Activated T-cell treated with anti-CD3 and anti-CD28 coated beads for 4 hours (primary cell): Measurements from ENCODE around the gene LITAF.

Source experiments
- DNase-seq: peaks from one replicate; pipeline ENCODE4 v3.0.0-alpha.2; 2020

Gene LITAF

GRCh38 chr16:11550791-11551498 is 35.8 kb downstream of the LITAF start:
- DNase-seq: no peak

- no peak for DNase-seq
Observed at GRCh38 chr16:11547118-11547916, 39.4 kb downstream of the LITAF start.

- DNase-seq: no peak
Observed at GRCh38 chr16:11546608-11547061, 40.1 kb downstream of the LITAF start.

DNA sequence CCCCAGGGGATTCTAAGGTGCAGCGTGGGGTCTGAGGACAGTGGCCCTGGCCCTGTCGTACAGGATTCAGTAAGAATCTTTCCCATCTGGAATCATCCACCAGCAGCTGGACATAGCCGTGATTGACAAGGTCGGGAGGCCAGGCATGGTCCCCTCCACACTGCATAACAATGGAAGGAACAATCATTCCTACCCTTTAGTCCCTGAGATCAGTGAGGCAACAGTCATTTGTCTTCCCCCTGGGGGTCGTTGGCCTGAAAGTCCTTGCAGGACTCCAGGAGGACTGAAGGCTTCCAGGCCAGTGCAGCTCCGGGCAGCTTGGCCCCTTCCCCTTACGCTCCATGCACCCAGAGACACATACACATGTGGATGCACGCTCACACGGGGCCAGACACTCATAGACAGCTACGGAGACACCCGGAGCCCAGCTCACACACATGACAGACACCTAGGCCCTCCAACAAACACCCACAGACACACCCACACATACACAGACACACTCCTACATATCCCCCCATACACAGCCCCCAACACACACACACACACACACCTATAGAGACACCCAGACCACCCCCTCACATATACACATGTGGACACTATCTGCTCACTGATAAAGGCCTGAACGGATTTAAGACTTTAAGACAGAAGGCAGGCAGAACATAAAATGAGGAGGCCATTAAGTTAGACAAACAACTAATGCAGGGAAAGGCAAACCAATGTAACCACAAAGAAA is 42.9 kb downstream of the LITAF start:
- no peak for DNase-seq

- DNase-seq: no peak
Observed at GRCh38 chr16:11542069-11542744, 44.5 kb downstream of the LITAF start.

- no peak for DNase-seq
Observed at GRCh38 chr16:11539641-11540050, 47.1 kb downstream of the LITAF start.

- no peak for DNase-seq
Observed at GRCh38 chr16:11538880-11539279, 47.8 kb downstream of the LITAF start.

- no peak for DNase-seq
Observed at GRCh38 chr16:11536104-11536866, 50.4 kb downstream of the LITAF start.

DNA sequence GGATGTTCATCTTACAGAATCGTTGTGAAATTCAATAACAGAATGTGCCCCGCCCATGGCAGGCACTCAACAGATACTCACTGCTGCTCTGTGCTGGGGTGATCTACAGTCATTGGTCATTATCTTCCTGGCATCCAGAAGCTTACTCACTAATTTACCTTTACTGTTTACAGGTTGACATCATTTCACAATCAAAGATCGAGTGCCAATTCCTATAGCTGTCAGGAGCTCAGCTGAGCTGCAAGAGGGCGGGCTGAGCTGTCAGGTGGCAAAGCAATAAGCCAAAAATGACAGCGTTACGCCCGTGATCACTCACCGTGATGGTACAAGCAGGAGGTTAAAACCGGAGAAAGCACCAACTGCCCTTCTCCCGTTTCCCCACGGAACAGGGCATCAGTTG is 51.2 kb downstream of the LITAF start:
- no peak for DNase-seq

DNA sequence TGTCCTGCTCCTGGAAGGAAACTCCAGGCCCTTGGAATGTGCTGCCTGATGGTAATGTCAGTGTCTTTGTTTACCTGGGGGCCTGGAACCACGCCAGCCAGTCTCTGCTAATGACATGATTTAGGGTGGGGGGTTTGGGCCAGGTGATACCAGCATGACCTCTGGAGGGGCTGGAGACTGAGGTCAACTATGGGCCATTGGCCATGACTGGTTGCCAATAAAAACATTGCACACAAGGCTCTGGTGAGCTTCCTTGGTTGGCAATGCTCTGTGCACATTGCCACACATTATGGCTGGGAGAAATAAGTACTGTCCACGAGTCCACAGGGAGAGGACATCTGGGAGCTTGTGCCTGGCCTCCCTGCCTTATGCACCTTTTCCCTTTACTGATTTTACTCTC is 52.5 kb downstream of the LITAF start:
- DNase-seq: no peak

DNA sequence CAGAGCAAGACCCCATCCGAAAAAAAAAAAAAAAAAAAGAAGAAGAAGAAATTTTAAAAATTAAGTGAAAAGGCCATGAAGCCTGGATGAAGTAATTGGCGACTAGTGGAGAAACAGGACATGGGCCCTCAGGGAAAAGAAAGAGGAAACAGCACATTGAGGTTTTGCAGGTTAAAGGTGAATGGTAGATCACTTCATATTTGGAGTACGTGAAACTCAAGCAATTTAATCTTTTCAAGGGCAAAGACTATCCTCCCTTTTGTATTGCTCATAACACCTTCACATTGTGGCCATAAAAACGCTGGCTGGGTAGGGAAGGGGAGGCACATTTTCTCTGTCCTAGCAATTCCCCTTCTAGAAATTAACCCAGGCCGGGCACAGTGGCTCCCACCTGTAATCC is 53.1 kb downstream of the LITAF start:
- no peak for DNase-seq

DNA sequence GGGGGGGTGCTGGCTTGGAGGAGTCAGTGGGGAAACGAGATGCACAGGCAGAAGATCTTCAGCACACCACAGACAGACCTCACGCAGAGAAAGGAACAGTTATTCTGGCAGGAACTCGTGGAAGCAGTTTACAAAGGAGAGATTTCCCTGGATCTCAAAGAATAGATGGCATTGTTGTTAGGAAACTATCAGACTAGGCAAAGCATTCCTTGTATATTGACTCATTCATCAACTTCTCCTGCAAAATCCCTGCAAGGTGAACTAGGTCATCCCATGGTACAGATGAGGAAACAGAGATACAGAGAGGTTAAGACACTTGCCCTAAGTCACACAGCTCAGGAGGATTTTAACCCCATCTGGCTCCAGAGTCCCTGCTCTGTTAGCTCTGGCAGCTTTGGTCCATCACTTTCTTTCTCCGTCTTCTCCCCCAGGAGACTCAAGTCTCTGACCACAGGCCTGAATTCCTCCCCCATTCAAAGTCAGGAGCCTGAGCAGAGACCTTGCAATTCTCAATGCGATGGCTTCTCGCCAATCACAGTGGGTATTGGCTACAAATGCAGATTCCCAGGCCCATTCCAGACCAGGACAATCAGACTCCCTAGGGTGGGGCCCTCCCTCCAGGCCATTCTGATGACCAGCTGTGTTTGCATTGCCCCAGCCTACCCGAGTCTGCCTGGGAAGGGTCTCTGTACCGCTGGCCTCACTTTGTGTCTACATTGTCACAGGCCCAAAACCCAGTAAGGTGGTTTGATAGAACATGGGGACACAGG is 56.4 kb downstream of the LITAF start:
- DNase-seq: no peak

DNA sequence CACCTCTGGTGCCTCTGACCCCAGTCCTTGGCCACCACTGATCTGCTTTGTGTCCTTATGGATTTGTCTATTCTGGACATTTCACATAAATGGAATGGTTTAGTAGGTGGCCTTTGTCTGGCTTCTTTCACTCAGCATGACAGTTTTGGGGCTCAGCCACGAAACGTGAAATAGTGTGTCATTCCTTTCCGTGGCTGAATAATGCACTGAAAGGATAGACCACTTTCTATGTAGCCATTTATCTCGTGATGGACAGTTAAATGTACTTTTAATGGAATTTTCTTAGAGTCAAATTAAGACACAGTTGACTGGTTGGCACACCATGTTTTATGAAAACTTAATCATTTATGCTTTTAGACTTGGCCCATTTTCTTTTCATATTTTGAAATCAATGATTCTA is 57.4 kb downstream of the LITAF start:
- DNase-seq: no peak

DNA sequence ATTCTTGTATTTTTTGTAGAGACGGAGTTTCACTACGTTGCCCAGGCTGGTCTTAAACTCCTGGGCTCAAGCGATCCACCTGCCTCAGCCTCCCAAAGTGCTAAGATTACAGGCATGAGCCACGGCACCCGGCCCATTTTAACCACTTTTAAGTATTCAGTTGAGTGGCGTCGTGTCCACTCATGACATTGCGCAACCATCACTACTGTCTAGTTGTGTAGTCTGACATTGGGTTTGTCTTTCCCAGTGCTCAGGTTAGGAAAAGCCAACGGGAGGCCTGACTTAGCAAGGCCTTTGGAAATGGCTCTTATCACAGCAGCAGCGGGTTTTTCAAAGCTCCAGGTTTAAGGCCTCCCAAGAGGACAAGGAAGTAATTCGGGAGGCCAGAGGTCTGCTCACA is 58.7 kb downstream of the LITAF start:
- no peak for DNase-seq

GRCh38 chr16:11526655-11527350 is 59.9 kb downstream of the LITAF start:
- no peak for DNase-seq

DNA sequence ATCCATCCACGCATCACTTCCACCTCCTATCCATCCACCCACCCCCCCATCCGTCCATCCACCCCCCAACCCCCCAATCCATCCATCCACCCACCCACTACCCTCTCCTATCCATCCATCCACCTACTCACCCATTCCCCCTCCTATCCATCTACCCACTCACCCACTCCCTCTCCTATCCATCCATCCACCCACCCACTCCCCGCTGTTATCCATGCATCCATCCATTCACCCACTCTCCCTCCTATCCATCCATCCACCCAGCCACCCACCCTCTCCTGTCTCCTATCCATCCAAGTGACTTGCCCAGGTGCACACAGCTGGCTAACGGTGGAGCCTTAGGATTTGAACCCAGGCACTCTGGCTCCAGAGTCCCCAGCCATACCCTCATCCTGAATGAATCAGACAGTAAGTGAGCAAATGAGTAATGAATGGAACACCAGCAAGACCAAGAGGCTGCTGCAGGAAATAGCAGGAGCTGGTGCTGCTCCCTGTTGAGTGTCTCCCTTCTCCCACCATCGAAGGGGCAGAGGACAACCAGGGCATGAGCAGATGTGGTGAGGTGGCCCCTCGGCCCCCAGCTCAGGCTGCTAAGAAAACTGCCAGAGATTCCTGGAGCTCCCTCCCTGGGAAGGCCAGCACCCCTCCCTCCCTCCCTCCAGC is 62.5 kb downstream of the LITAF start:
- DNase-seq: no peak

DNA sequence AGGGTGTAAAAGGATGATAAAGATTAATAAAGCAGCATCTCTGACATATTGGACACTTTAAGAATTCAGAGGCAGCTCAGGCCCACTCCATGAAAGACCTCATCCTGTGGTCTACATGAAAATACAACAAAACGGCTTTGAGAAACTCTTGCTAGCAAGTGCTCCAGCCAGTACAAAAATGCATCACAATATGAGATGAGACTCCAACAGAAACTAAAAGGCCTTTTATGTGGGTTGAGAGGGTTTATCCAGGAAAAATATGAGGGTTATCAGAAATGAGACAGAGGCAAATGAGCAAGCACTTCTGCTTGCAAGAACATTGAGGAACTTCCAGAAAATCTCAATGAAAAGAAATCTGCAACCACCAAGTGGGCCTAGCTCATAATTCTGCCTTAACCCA is 65.7 kb downstream of the LITAF start:
- DNase-seq: no peak

- DNase-seq: no peak
Observed at GRCh38 chr16:11520442-11520841, 66.3 kb downstream of the LITAF start.

DNA sequence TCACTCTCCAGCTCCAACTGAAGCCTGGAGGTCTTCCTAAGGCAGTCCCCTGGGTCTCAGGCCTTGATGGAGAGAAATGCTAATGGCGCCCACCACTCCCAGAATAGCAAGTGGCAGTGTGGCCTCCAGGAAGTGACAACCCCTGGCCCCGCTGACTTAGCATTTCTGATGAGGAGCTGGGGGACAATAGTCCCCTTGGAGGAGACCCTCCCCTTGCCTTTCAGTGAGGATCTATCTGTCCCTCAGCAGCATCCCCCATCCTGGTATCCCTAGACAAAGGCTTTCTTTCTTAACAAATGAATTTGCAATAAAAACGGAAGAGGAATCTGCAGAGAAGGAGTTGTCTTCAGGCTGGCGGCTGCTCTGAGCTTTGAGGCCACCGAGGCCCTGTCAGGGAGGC is 68.8 kb downstream of the LITAF start:
- no peak for DNase-seq
